DMS114 treated with DMSO at 0.1 percent for 48 hours (cell line): ENCODE results near the gene KIDINS220.

Experiments
- DNase-seq: peaks from one replicate; lab custom pipeline; 2025; ENCODE audit not compliant: unreplicated experiment; lab: John Stamatoyannopoulos, UW

The KIDINS220 gene

DNA sequence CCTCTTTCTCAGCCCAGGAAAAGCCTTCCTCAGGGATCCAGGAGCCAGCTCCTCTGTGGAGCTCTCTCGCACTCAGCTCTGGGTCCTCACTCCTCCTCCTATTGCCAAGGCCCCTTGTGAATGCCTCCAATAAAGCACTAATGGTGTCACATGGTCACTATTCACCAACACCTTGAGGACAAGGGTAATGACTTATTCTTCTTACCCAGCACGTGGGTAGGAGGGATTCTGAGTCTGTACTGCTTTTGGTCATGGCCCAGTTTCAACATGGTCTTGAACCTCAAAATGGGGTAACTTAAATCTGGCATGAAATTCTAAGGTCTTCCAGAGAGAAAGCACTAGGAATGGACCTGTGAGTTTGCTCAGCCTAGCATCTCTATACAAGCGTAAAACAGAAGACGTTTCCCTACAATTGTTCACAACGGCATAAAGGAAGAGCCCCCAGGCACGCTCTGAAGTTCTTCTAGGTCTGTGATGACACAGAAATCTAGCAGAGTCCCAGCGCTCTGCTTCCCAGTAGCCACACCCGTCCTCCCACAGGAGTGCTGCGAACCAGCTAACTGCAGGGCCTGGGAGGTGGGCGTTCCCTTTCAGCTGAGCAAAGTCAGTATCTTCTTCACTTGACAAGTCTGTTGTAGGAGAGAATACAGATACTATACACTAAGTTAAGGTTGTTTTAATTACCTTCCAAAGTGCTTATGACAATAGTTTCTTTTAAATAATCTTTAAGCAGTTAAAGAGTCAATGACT is 14.6 kb upstream of the KIDINS220 start:
- DNase-seq: no peak

DNA sequence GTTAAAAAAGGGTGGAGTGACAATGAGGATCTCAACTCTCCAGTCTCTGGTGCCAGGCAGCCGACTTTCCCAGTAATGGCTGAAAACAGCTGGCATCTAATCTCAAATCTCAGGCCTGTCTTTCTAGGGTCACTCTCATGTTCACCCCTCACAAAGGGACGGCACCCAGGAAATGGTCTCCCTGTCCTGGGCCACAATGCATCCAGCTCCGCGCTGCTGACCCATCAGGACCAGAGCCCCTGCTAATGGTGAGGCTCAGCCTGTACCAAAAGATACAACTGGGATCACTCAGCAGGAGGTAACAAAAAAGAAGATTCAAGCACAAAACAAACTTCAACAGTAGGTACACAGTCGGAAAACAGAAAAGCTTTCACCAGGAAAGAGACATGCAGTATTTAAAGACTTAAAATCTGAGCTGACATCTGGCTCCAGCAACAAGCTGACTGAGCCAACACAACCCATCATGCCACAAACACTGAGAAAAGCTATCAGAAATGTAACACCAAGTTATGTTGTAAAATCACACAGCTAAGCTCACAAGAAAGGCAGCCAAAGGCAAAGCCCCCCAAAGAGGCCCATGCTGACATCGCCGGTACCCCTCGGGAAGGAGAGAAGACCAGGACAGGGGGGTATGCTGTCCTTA is 13.6 kb upstream of the KIDINS220 start:
- DNase-seq: no peak

DNA sequence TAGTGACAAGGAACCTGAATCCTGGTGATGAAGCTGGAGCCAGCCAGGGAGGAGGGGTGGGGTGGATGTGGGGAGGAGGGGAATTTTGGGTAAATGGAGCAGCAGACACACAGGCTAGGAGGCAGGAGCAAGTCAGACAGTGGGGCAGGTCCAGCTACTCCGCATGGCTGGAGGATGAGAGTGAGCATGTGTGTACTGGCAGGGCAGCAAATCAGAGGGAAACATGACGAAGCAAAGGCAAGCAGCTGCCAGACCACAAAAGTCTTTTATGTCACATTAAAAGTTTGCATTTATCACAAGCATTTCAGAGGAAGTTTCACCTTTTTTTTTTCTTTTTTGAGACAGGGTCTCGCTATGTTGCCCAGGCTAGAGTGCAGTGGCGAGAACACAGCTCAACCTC is 11.9 kb upstream of the KIDINS220 start:
- DNase-seq: no peak

DNA sequence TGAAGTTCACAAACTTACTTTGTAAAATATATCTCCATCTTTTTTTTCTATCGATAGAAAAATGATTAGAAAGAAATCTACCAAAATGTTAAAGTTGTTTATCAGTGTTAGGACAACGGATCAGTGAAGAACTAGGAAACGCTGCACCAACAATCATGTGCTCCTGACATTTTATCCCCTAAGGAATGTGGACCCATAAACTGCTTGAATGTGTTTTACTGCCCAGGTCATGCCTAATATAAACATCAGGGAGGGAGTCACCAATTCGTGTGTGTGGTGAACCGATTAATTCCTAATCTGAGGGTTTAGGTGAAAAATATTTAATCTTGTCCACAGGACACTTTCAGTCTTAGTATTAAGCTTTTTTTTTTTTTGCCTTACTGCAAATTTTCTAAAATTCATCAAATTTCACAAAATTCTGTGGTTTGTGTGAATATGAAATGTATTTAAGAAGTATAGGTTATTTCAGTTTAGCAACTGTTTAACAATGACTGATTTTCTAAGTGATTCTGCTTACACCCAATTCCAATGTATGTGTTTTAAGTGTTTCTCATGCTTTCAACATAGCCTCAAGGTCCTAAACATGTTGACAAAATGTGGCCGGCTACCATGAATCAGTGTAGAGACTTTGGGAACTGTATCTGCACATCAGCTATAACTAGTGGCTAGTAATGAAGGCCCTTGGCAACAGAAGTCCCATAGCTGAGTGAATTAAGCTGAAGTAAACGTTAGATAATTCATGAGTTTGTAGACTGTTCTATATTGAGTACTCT is 11.1 kb upstream of the KIDINS220 start:
- no peak for DNase-seq

DNA sequence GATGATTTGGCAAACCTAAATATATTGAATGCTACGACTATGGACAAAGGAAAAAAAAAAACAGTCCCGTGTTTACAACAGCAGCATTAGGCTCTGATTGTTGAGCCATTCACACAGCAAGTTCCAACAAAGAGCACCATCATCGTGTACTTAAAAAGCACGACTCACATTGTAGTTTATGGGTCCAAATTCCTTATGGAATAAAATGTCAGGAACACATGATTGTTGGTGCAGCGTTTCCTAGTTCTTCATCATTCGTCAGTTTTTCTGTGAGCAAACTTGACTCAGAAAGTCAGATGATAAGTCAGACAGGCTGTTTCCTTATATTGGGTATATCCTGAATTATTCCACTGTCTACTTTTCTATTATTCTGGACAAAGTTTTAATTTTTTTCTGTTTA is 10.0 kb upstream of the KIDINS220 start:
- no peak for DNase-seq

DNA sequence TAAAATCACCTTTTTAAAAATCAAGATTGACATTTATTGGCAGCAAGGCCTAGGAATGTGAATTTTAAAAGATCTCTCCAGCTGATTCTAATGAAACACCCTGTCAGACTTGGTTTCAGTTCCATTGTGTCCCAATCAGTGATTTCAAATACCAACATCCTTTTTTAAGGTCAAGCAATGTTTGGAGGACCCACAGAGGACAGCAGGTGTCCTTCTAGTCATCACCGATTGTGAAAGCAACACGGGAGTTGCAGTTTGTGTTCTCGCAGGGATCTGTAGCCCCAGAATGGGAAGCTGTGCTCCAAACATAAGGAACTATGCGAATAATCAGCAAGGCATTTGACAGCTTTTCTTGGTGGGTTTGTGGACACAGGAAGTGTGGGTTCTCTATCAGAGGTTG is 4.5 kb upstream of the KIDINS220 start:
- no peak for DNase-seq

DNA sequence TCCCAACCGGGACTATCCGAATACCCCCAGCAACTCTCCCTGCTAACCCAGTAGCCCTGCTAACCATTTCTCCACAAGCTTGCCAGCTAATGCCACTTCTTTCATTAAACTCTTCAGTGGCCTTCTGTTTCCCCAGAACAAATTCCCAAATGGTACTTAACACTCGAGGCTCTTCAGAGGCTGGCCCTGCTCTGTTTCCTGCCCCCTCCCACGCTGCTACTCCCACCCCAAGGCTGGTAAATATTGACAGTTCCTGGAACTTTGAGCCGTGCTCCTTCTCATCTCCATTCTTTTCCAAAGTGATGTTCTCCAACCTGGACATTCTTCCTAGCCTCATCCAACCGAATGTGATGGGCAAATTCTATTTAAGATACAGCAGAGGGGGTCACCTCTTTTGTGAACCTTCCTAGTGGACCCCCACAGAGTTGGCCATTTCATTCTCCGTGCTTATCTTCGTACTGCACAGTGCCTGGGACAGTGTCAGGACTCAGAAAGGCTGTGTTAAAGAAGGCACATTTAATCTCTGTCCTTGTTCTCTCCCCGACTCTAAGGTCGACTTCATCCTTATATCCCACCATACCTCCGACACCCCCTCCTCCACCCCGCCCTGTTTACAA is 3.2 kb upstream of the KIDINS220 start:
- DNase-seq: no peak

DNA sequence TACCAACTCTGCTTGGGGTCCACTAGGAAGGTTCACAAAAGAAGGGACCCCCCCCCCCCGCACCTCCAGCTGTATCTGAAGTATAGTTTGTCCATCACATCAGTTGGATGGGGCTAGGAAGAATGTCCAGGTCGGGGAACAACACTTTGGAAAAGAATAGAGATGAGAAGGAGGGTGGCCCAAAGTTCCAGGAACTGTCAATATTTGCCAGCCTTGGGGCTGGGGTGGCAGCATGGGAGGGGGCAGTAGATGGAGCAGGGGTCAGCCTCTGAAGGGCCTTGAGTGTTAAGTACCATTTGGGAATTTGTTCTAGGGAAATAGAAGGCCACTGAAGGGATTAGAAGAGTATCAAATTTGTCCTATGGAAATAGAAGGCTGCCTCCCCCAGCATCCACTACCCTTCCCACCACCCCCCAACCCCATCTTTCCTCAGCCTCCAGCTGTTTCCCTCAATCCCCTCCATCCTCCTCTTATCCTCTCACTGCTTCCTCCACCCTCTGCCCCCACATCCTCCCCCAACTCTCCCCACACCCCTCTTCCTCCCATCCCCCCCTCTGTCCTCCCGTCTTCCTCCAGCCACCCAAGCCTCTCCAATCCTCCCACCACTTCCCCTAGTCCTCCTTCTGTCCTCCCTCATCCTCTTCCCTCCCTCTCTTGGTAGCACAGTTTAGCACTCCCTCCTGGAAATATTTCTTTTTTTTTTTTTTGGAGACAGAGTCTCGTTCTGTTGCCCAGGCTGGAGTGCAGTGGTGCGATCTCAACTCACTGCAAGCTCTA is 2.0 kb upstream of the KIDINS220 start:
- DNase-seq: no peak

DNA sequence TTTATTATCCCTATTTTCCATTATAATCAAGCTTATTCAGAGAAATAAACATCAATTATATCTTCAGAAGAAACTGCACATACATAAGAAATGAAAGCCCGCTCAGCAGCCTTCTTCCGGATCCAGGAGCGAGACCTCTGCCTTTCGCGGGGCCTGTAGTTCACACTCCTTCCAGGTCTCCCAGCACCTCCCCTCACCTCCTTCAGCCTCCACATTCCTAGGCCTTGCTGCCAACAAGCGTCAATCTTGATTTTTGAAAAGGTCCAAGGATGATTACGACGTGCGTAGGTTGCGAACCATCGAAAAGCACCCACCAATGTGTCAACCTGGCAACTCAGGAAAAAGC is 355 bp upstream of the KIDINS220 start:
- DNase-seq: no peak

DNA sequence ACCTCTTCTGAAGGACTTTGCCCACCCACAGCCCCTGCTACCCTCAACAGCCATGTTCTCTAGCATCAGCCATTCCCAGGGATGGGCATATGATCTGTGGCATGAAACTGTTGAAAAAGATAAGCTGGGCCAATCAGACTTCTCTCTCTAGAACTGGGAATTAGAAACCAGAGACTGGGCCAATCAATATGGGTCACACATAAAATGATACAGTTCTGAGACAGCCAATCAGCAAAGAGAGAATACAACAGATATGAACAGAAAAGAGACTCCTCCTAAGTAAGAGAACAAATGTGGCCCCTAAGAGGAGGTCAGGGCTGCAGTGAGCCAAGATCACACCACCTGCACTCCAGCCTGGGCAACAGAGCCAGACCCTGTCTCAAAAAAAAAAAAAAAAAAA is 2.1 kb downstream of the KIDINS220 start:
- no peak for DNase-seq

DNA sequence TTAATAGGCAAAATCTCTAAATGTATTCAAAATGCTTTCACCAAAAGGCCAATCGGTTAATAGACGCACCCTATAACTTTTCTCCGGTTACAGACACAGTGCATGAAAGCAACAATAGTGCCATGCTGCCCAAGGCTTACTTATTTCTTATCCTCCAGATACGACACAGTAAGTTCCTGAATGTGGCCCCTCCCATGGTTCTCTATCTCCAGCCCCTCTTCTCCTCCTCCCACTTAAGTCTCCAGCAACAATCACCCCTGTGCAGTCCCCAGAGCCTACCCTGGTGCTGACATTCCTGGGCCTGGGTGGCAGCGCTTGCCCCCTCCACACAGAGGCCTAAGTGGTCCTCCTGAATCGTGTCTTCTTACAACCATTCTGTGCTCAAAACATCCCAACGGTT is 3.6 kb downstream of the KIDINS220 start:
- no peak for DNase-seq

DNA sequence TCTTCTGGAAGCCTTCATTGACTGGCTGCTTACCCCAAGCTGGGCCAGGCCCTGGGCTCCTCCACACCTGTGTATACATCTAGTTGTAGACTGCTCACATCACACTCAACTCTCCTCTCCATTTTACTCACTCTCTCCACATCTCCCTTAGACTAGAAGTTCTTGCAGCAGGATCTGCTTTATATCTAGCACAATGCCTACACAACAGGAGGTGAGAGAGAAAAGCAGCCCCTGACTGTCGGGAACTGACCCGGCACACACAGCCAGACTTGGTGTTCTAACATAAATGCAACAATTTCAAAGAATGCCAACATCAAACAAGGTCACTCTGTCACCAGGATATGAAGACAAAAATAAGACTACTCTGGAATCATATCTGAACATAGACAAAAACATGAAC is 5.9 kb downstream of the KIDINS220 start:
- no peak for DNase-seq

DNA sequence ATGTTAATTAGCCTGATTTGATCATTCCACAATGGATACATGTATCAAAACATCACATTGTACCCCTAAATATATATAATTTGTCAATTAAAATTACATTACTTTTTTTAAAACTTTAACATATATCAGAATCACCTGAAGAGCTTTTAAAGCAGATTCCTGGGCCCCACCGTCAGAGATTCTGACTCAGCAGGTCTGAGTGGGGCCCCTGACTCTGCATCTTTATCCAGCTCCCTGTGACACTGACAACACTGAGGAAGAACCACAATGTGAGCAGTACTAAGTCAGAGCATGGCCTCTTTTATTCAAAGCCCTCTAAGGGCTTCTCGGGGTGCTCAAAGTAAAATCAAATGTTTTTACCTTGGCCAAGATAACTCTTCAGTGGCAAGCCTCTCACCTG is 9.7 kb downstream of the KIDINS220 start:
- DNase-seq: no peak

DNA sequence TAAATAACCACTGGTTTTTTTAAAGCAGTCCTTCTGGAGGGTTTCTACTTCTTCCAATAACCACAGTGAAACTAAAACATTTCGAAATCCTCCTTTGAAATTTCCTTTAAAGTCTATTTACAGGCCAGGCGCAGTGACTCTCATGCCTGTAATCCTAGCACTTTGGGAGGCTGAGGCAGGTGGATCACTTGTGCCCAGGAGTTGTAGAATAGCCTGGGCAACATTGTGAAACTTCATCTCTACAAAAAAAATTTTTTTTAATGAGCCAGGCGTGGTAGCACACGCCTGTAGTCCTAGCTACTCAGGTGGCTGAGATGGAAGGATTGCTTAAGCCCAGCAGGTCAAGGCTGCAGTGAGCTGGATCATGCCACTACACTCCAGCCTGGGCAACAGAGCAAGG is 15.2 kb downstream of the KIDINS220 start:
- no peak for DNase-seq

DNA sequence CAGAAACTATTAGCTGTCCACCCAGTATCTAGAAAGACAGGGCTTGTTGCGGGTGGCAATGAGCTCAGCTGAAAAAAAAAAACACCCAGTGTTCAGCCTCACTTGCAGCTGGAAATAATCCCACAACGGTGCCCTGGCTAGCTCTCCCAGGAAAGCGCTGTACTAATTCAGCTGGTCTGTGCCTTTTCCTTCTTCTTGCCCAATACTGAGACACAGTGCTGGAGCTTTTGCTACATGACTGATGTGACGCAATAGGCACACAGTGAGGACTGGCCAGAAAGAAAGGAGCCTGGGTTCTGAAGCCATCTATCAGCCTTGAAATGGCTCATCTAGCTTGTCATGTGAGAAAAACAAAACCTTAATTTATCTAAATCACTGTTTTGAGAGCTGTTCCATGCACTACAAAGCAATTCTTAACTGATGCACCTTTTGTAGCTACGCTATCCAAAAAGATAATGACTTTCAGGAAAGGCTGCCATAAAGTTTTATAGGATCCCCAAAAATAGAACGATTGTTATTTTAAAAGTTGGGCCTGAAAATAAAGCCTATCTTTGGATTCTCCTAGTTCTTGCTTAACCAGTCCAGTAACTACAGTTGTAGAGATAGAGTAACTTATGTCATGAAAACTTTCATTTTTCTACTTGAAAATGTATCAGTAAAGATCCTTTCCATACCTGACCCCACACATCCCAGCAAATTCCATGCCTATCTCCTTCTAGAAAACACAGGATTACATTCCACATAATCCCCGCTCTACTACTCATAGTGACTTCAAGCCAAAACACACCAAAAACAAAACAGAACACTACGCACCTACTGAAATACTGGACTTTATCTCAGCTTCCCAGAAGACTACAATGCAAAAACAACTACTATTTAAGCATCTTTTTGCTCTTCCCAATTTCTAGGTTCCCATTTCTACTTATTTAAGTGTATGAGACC is 15.9 kb downstream of the KIDINS220 start:
- DNase-seq: no peak

DNA sequence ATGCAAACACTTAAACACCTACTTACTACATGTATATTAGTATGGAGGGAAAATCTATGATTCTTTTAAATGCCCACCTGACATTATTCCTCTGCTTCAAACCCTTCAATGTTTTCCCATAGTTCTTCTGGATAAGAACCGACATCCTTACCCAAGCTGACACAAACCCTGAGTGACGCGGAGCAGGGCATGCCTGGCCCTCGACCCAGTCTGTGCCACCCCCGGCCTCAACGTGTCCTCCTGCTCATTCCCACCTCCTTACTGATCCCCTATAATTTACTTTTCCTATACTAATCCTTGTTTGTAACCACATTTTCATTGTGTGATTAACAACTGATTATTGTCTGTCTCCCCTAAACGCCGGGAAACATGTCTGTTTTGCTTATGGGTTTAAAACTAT is 17.5 kb downstream of the KIDINS220 start:
- no peak for DNase-seq

DNA sequence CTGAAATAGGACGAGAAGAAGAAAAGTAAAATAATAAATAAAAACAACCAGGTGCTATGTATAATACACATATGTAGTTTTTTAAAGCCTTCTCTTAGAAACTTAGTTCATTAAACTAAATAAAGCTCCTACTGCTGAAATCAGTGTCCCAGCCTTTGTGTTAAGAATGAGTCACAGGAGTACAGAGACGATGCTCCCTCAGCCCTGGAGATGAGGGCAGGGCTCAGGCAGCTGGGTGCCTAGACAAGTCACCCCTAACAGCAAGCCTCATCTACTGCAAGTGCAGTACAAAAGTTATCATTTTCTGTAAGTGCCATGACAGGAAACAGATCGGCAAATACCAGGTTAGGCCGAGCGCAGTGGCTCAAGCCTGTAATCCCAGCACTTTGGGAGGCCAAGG is 18.2 kb downstream of the KIDINS220 start:
- no peak for DNase-seq

DNA sequence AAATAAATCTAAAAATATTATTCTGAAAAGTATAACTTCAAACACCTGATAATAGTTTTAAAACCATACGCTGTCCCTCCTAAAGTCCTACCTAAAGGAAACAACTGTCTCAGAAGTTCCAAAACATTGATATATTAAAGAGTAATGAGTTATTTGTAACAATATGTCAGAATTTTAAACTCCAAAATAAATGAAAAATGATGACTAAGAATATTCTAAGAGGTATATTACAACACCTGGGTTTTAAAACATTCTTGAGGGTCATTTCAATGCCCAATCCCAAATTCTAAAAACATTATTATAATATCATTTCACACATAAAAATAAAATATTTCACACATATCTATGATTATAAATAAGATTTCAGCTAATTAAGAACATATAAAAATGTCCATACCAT is 20.2 kb downstream of the KIDINS220 start:
- no peak for DNase-seq

DNA sequence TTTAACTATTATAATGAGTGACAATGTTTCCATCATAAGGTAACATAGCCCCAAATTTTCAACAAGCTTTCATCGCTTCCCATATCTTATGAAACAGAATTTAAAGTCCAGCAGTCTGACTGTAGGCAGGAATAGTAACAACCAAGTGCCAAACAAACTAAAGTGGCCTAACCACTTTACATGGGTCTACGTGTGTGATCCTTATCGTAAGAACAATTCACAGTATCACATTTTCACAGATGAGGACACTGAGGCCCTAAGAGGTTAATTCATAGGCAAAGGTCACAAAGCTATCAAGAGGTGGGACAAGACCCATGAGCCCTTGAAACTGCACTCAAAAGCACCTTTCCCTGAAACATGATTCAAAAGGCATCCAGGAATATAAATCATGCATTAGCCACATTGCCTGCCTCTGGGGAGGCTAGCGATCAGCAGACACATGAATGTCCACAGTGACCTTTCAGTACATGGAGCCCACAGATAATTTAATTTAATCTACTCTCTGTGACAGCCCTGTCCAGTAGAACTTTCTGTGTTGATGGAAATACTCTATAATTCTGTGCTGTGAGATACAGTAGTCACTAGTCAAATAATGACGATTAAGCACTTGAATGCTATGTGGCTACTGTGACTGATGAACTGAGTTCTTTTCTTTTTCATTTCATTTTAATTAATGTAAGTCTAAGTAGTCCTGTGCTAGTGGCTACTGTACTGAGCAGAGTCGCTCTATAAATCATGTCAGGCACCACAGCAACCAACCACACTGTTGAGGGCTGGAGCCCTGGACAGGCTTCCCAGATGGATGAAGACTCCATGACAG is 30.3 kb downstream of the KIDINS220 start:
- no peak for DNase-seq
